ENCODE measurements around the gene RNF17. TPM values are rescaled to one million over a fixed set of nuclear protein-coding genes. Genes with fewer than 3 reads are reported as not detected.
"Not testable (repeated sequence)": the region's sequence is repeated elsewhere in the genome, so short reads cannot be mapped to it uniquely, and the experiment has no call there.

Gene RNF17
- total RNA-seq, 1 donor from 2014 or later, result not detected

GRCh38 chr13:24742294-24742693 lies 21.7 kb upstream of the RNF17 start:
- intact Hi-C loops (cut with micrococcal nuclease), result no loop called here

- intact Hi-C loops (cut with micrococcal nuclease), result no loop called here
Measured at GRCh38 chr13:24742977-24743376, 21.0 kb upstream of the RNF17 start.

- intact Hi-C loops (cut with micrococcal nuclease), result no loop called here
Measured at GRCh38 chr13:24744247-24744646, 19.7 kb upstream of the RNF17 start.

- intact Hi-C loops (cut with micrococcal nuclease), result no loop called here
Measured at GRCh38 chr13:24745516-24745860, 18.5 kb upstream of the RNF17 start.

GRCh38 chr13:24745861-24746617 lies 17.9 kb upstream of the RNF17 start:
- intact Hi-C loops (cut with micrococcal nuclease), result no loop called here

- intact Hi-C loops (cut with micrococcal nuclease), result no loop called here
Measured at GRCh38 chr13:24746618-24747247, 17.2 kb upstream of the RNF17 start.

GRCh38 chr13:24747248-24748060 lies 16.5 kb upstream of the RNF17 start:
- intact Hi-C loops (cut with micrococcal nuclease), result no loop called here

GRCh38 chr13:24748061-24748400 lies 15.9 kb upstream of the RNF17 start:
- intact Hi-C loops (cut with micrococcal nuclease), result no loop called here

GRCh38 chr13:24759197-24759596 lies 4.8 kb upstream of the RNF17 start:
- intact Hi-C loops (cut with micrococcal nuclease), result no loop called here

GRCh38 chr13:24764276-24764630 lies 284 bp downstream of the RNF17 start:
- intact Hi-C loops (cut with micrococcal nuclease), result no loop called here

- intact Hi-C loops (cut with micrococcal nuclease), result no loop called here
Measured at GRCh38 chr13:24777171-24777570, 13.2 kb downstream of the RNF17 start.

GRCh38 chr13:24784319-24784718 lies 20.4 kb downstream of the RNF17 start:
- intact Hi-C loops (cut with micrococcal nuclease), result no loop called here

- intact Hi-C loops (cut with micrococcal nuclease), result no loop called here
Measured at GRCh38 chr13:24788538-24788937, 24.6 kb downstream of the RNF17 start.

- intact Hi-C loops (cut with micrococcal nuclease), result no loop called here
Measured at GRCh38 chr13:24802074-24802473, 38.1 kb downstream of the RNF17 start.

GRCh38 chr13:24821207-24821606 lies 57.2 kb downstream of the RNF17 start:
- intact Hi-C loops (cut with micrococcal nuclease), result no loop called here

- intact Hi-C loops (cut with micrococcal nuclease), result no loop called here
Measured at GRCh38 chr13:24822640-24823039, 58.7 kb downstream of the RNF17 start.

- intact Hi-C loops (cut with micrococcal nuclease), result not testable (repeated sequence)
Measured at GRCh38 chr13:24823122-24823710, 59.2 kb downstream of the RNF17 start.

GRCh38 chr13:24827799-24828198 lies 63.8 kb downstream of the RNF17 start:
- intact Hi-C loops (cut with micrococcal nuclease), result no loop called here

- intact Hi-C loops (cut with micrococcal nuclease), result no loop called here
Measured at GRCh38 chr13:24834902-24835510, 71.0 kb downstream of the RNF17 start.

- intact Hi-C loops (cut with micrococcal nuclease), result not testable (repeated sequence)
Measured at GRCh38 chr13:24837528-24837927, 73.6 kb downstream of the RNF17 start.

- intact Hi-C loops (cut with micrococcal nuclease), result no loop called here
Measured at GRCh38 chr13:24842549-24843274, 78.7 kb downstream of the RNF17 start.

All from T-helper 1 cell treated with Interleukin-12 subunit alpha and Interleukin-12 subunit beta and Interleukin-4 antibody, amounts not matched to agents 30 ng/mL and 1 ng/mL, for 36 hours (primary cell).